ENCODE measurements around the gene NEUROG1. TPM values are rescaled to one million over a fixed set of nuclear protein-coding genes. Genes with fewer than 3 reads are reported as not detected.
A peak's percentile ranks its signal among the peaks of the same experiment; 100 is the strongest.

NEUROG1 gene
- polyA plus RNA-seq, 6 donors from 2014 or later: not detected

DNA sequence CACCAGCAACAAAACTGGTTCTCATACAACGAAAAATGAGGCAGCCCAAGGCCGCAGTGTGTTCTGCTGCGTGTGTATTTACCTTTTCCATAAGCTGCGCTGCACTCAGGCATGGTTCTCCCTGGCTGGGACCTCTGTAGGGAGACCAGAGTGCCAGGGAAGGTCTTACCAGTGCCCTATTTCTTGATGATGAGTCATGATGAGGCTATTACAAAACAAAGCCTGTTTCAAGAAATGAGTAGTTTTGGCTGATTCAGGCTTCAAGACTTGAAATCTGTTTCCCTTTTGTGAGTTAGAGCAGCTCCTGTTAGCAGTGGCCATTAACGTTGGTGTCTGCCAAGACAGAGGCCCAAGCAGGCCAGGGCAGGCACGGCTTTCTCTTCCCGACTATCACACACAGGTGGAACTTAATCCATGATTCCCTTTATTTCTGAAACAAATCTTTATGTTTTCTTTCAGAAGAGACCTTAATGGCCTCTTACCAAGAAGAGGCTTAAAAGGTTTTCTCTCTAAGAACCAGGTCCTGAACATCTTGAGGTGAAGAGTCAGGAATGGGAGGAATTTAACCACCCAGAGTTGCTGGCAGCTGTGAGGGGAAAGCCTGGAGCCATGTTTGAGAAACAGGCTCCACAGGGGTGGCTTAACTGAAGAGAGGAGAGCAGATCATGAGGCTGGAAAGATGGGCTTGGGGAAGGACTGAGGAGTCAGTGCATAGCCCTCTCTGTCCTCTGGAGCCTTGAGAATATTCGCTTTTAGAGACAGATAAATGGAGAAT is 42.2 kb downstream of the NEUROG1 start:
- no peak for ATAC-seq (ENCODE audit: low read depth in 2 of 2)
- peaks cover 0 to 2% (median 0%) of the 10 kb centered on the region in 7 donors for H3K9me3 Mint-ChIP-seq
- peaks cover 58 to 87% (median 79%) of the 10 kb centered on the region in 3 donors for H3K27me3 Mint-ChIP-seq
- no peak overlapping the region for H3K27ac Mint-ChIP-seq
- no peak overlapping the region for H3K4me3 Mint-ChIP-seq
- H3K36me3 Mint-ChIP-seq: peaks cover 0 to 7% of the 10 kb centered on the region in 2 donors
- H3K4me1 Mint-ChIP-seq: peaks cover 4 to 9% (median 7%) of the 10 kb centered on the region in 3 donors
- no peak for DNase-seq

DNA sequence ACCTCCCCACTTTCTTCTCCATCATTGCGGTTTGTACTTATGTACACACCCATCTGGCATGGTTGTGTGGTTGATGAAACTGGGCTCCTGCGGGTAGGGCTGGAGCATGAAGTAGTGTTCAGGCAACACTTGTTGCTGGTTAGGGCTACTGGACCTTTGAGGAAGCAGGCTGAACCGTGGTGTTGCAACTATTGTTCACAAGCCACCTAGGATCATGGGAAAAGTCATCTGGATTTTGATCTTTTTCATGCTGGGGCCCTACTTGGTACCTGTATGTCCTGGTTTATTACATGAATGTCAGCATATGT is 43.5 kb downstream of the NEUROG1 start:
- H3K27me3 Mint-ChIP-seq: peaks cover 70 to 94% (median 92%) of the 10 kb centered on the region in 3 donors

DNA sequence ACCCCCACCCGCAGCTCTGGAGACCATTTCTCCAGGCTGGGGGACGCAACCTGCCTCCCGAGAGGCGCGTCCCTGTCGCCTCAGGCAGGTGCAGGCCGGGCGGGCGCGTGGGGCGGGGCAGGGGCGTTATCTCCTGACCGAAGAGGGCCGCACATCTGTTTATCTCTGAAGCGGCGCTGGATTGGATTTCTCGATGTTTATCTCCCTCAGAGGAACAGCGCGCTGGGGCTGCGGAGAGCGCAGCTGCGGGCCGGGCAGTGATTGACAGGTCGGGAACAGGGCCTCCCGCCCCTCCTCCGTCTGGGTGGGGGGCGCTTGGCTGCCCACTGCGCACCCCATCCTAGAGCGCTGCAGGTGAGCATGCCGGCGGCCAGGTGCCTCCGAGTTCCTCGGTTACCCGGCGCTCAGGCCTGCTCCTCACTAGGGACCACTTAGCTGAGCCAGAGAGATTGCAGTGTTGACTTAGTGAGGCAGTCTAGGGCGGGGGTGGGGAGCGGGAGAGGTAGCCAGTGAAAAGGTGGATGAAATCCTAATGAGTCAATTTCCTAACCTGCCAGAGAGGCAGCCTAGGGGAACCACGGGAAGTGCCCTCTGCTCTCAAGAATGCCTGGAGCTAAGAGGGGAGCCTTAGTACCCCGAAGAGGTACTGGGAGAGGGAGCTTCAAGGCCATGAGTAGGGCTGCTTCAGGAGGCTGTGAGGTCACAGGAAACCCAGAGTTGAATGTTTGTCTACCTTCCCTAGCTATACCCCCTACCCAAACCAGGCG is 44.0 kb downstream of the NEUROG1 start:
- no peak for DNase-seq
- Mint-ChIP-seq H3K36me3 (peaks cover 0 to 7% of the 10 kb centered on the region in 2 donors), H3K27me3 (peaks cover 70 to 94% (median 92%) of the 10 kb centered on the region in 3 donors)

More for the DNA sequence above, 43.5 kb downstream of the NEUROG1 start:
- no peak overlapping the region for H3K27ac Mint-ChIP-seq
- no peak overlapping the region for H3K4me3 Mint-ChIP-seq
- H3K36me3 Mint-ChIP-seq: peaks cover 0 to 7% of the 10 kb centered on the region in 2 donors
- DNase-seq (no peak), ATAC-seq (ENCODE audit: low read depth in 2 of 2) (no peak)
- peaks cover 4 to 12% (median 9%) of the 10 kb centered on the region in 3 donors for H3K4me1 Mint-ChIP-seq
- H3K9me3 Mint-ChIP-seq: peaks cover 0 to 5% (median 0%) of the 10 kb centered on the region in 7 donors

DNA sequence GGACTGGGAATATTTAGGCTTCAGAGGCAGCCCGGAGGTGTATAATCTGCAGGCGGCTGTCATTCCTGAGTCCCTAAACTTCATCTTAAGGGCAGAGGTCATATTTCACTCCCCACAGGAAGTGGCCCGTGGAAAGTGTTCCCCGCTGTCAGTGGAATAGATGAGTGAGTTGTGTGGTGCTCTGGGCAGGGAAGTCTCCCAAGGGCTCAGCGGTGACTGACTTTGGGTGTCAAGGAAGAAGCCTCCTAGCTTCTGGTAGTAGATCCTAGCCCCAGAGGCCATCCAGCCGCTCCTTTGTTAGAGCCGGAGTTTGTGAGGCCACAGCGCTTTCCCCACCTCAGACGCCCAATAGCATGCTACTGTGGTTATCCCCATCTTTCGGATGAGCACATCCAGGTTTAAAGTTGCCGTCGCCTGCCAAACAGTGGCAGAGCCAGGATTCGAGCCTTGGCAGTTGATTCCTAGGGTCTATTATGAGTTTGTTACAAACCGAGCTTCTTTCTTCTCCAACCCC is 44.7 kb downstream of the NEUROG1 start:
- peaks cover 0 to 5% (median 0%) of the 10 kb centered on the region in 7 donors for H3K9me3 Mint-ChIP-seq
- ATAC-seq (ENCODE audit: low read depth in 2 of 2): no peak
- DNase-seq: no peak
- peaks cover 0 to 7% of the 10 kb centered on the region in 2 donors for H3K36me3 Mint-ChIP-seq
- H3K4me1 Mint-ChIP-seq: peaks cover 4 to 12% (median 9%) of the 10 kb centered on the region in 3 donors
- H3K27me3 Mint-ChIP-seq: peaks cover 74 to 98% (median 96%) of the 10 kb centered on the region in 3 donors
- peak overlapping the region in 1 of 8 donors; percentile 71 for H3K4me3 Mint-ChIP-seq
- peak overlapping the region in 1 of 6 donors; percentile 56 for H3K27ac Mint-ChIP-seq

More for the DNA sequence above, 44.0 kb downstream of the NEUROG1 start:
- Mint-ChIP-seq H3K9me3 (peaks cover 0 to 5% (median 0%) of the 10 kb centered on the region in 7 donors), H3K4me3 (no peak overlapping the region), H3K27ac (no peak overlapping the region), H3K4me1 (peaks cover 4 to 12% (median 9%) of the 10 kb centered on the region in 3 donors)
- no peak for ATAC-seq (ENCODE audit: low read depth in 2 of 2)

DNA sequence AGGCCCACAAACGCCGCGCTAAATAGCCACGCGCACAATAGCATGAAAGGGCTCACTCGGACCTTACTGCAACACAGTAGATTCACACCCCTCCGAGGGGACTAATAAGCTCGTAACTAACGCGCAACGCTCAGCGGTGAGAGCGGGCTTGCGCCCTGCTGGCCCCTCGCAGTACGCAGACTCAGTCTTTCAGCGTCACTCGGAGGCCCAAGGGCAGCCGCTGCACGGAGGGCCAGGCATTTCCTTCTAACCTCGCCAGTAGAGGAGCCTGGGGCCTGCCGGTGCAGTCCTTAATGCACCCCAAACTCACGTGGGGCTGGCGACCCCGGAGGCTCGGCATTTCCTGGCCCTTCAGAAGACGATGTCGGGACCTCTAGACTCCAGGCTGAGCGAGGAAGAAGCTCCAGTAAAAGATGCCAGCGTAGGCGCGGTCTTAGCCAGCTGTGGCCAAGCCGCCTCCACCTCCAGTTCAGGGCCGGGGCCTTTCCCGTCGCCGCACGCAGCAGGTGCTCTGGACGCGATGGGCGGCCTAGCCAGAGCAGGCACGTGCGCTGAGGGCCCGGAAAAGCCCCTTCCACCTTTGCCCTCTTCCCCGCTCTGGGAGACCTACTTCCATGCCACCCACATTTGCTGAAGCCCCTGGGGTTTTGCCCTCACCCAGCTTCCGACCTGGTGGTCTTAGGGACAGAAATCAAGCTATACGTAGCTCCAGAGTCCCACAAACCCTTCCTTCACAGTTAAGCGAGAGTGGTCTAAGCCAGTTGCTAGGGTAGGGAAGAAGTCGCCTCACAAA is 45.3 kb downstream of the NEUROG1 start:
- ATAC-seq (ENCODE audit: low read depth in 2 of 2): no peak
- Mint-ChIP-seq H3K9me3 (peaks cover 0 to 5% (median 0%) of the 10 kb centered on the region in 7 donors), H3K27me3 (peaks cover 76 to 100% (median 96%) of the 10 kb centered on the region in 3 donors), H3K4me3 (peak overlapping the region in 5 of 8 donors; percentile 5 to 71 (median 39)), H3K4me1 (peaks cover 4 to 12% (median 9%) of the 10 kb centered on the region in 3 donors), H3K27ac (no peak overlapping the region), H3K36me3 (peaks cover 0 to 7% of the 10 kb centered on the region in 2 donors)
- no peak for DNase-seq

DNA sequence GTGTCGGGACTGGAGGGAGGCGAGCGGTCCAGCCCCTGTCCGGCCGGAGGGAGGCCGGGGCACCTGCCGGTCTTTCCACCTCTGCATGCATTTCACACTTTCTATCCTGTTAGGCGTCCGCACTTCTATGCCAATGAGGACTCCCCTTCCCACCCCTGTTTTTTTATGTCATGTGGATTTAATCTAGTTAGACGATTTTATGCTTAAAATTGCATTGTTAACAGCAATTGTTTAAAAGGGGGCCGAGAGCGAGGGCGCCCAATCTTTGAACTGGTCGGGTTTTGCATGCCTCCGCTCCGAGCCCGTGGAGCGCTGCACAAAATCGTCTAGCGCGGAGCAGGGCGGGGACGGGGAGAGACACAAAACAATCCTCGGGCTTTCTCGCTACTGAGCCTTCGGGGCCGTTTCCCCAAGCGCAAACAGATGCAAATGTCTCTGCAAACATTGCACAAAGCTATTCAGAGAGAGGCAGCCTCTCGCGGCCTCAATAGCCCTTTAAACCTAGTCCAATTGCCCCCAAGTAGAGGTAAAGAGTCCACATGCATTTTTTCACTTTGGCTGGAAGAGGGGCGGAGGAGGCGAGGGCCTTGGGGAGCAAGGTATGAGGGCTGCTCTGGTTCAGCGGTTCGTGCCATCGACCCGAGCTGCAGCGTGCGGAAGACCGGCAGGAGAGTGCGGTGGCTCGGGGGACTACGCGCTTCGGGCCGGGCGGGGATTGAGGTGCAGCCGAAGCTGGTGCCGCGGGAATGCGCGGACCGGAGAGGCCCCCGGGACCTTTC is 46.1 kb downstream of the NEUROG1 start:
- Mint-ChIP-seq H3K4me1 (peaks cover 4 to 12% (median 9%) of the 10 kb centered on the region in 3 donors), H3K9me3 (peaks cover 0 to 5% (median 0%) of the 10 kb centered on the region in 7 donors), H3K27me3 (peaks cover 74 to 99% (median 96%) of the 10 kb centered on the region in 3 donors), H3K27ac (peak overlapping the region in 3 of 6 donors; percentile 38 to 75 (median 69)), H3K36me3 (peaks cover 0 to 7% of the 10 kb centered on the region in 2 donors), H3K4me3 (peak overlapping the region in 1 of 8 donors; percentile 39)
- ATAC-seq (ENCODE audit: low read depth in 2 of 2): no peak
- no peak for DNase-seq

DNA sequence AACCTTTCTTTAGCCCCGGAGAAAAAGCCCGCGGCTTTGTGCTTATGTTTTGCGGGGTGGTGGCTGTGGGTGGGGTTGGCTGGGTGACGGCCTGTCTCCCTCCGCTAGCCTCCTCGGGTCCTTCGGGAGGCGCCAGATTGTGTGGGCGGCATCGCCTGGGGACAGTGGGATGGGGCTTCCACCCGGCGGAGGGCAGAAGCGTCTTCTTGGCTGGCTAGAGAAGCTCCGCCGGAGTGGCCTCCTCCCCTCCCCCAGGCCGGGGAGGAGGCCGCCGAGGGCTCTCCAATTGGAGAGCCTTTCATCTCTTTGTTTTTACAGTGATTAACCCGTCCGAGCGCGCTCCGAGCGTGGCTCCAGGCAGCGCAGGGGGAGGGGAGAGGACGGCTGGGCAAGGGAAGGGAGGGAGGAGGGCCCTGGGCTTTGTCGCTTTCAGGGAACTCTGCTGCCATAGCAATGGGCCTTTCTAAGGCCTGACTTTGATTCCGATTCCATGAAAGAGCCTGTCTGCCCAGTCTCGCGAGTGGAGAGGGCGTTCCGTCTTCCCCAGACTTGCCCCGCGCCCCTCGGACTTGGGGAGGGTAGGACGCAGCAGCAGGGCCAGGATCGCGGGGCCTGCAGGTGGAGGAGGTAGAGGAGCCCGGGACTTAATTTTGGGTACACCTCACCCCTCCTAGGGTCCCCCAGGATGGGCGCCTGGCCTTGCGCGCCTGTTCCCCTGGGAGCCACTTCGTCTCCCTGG is 46.9 kb downstream of the NEUROG1 start:
- Mint-ChIP-seq H3K27ac (no peak overlapping the region), H3K4me3 (peak overlapping the region in 1 of 8 donors; percentile 41), H3K36me3 (peaks cover 0 to 7% of the 10 kb centered on the region in 2 donors), H3K9me3 (peaks cover 0 to 5% (median 0%) of the 10 kb centered on the region in 7 donors), H3K4me1 (peaks cover 4 to 12% (median 9%) of the 10 kb centered on the region in 3 donors), H3K27me3 (peaks cover 67 to 97% (median 90%) of the 10 kb centered on the region in 3 donors)
- no peak for ATAC-seq (ENCODE audit: low read depth in 2 of 2)
- DNase-seq: no peak

DNA sequence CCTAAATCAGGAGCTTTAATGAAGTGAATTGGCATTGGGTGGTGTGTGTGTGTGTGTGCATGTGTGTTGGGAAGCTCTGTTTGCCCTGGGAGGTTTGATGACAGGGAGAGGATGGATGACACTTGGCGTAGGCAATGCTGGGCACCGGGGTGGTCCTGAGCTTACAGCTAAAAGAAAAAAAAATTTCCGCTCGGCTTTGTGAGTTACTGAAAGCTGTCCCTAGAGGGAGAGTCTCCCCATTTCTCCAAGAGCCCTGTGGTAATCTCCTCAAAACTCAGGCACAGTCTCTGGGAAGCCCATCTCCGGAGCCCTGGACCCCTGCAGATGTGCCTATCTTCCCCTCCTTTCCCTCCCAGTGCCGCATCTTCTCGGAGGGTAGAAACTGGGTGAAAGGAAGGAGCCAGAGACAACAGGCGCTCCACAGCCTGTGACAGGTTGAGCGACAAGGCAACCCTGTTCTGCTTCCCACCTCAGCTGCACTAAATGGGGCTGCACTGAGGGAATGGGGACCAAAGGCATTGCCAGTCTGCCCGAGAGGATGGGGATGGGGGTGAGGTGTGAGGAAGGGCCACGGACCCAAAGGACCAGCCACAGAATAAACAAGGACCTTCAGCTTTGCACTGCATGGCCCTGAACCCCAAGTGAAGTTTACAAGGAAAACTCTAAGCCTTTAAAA is 47.8 kb downstream of the NEUROG1 start:
- ATAC-seq (ENCODE audit: low read depth in 2 of 2) (no peak), DNase-seq (no peak)
- peaks cover 0 to 7% of the 10 kb centered on the region in 2 donors for H3K36me3 Mint-ChIP-seq
- no peak overlapping the region for H3K4me3 Mint-ChIP-seq
- peak overlapping the region in 1 of 6 donors; percentile 85 for H3K27ac Mint-ChIP-seq
- peaks cover 0 to 5% (median 0%) of the 10 kb centered on the region in 7 donors for H3K9me3 Mint-ChIP-seq
- H3K4me1 Mint-ChIP-seq: peaks cover 4 to 12% (median 9%) of the 10 kb centered on the region in 3 donors
- peaks cover 67 to 92% (median 81%) of the 10 kb centered on the region in 3 donors for H3K27me3 Mint-ChIP-seq

DNA sequence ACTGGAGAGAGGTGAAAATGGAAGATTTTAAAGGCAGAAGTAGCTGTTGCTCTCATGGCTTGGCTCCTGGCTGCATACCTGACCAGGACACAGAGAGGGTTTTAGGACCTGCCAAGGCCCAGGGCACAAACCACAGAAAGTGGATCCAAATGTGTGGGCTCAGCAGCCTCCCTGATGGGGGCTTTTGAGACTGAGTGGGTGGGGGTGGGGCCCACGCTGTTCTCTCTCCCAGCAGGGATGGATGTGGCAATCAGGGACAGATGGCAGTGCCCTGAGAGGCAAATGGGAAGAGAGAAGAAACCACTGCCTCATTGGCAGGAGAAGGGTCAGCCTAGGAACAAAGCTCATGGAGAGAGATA is 48.7 kb downstream of the NEUROG1 start:
- ATAC-seq (ENCODE audit: low read depth in 2 of 2) (no peak), DNase-seq (no peak)
- Mint-ChIP-seq H3K27me3 (peaks cover 57 to 82% (median 71%) of the 10 kb centered on the region in 3 donors), H3K4me1 (peaks cover 4 to 12% (median 9%) of the 10 kb centered on the region in 3 donors), H3K36me3 (peaks cover 0 to 7% of the 10 kb centered on the region in 2 donors), H3K27ac (peak overlapping the region in 1 of 6 donors; percentile 82), H3K4me3 (peak overlapping the region in 2 of 8 donors; percentile 7 to 32), H3K9me3 (peaks cover 0 to 5% (median 0%) of the 10 kb centered on the region in 7 donors)

DNA sequence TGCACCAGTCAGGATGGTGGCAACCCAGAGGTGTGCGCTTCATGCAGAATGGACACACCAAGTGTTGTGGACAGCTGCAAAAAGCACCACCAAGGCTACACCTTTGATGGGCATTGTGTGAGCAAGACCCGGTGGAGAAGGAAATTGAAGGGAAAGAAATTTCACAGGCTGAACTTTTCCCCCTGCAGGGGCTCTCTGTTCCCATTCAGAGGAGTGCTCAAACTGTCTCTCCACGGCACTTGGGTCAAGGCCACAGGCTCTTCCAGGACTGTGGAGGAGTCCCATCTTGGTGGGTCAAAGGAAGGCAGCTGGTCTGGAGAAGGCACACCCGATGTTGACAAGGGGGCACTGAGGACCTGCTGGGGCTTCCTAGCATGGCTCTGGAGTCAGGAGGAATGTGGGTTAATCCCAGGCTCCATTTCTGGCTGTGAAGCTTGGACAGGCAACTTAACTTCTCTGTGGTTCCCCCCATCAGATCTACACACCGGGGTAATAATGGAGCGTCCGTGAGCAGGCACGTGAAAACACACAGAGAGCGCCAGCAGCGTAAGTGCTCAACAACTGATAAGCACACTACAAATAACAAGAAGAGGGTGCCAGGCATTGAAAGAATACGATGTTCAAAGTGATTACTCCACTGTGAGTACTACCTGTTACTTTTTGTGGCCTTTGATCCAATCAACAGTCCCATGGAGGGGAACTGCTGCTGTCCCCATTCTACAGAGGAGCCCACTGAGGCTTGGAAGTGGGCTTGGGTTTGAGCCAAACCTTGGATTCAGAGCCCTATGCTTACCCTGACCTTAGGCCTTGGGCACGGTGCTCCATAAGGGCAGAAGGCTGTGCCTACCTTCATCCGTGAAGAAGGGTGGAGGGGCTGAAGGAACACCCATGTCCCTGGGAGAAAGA is 49.4 kb downstream of the NEUROG1 start:
- peaks cover 55 to 76% (median 65%) of the 10 kb centered on the region in 3 donors for H3K27me3 Mint-ChIP-seq
- DNase-seq: no peak
- peak overlapping the region in 1 of 8 donors; percentile 7 for H3K4me3 Mint-ChIP-seq
- peaks cover 0 to 7% of the 10 kb centered on the region in 2 donors for H3K36me3 Mint-ChIP-seq
- peaks cover 0 to 5% (median 0%) of the 10 kb centered on the region in 7 donors for H3K9me3 Mint-ChIP-seq
- peak overlapping the region in 1 of 6 donors; percentile 82 for H3K27ac Mint-ChIP-seq
- H3K4me1 Mint-ChIP-seq: peaks cover 4 to 12% (median 9%) of the 10 kb centered on the region in 3 donors
- ATAC-seq (ENCODE audit: low read depth in 2 of 2): no peak

Data from naive B cell (primary cell).